Sigmoid colon (tissue), 4 donors: ENCODE measurements around the gene CASKIN2.

Experiments used
- CTCF ChIP-seq, 4 experiments: fragments of 450-650 bp in 3 of 4; fragments of 200-600 bp in 1 of 4; IDR thresholded peaks; one replicate each; pipeline ENCODE4 v1.5.1; 2016 to 2019; ENCODE audit warnings: antibody characterized with exemption in 4 of 4, mild to moderate bottlenecking in 3 of 4, moderate library complexity in 2 of 4
- POLR2A ChIP-seq, 2 donors: fragments of 450-650 bp; IDR thresholded peaks; one replicate each; pipeline ENCODE4 v1.6.1; 2016; ENCODE audit warnings: antibody characterized with exemption in 2 of 2, mild to moderate bottlenecking in 2 of 2, moderate library complexity in 2 of 2
- POLR2AphosphoS5 ChIP-seq, 4 donors: sonication (generic); formaldehyde crosslinking; IDR thresholded peaks; one replicate each; pipeline ENCODE4 v1.6.1; 2017; ENCODE audit warnings: antibody characterized with exemption in 4 of 4

GRCh38 chr17:75539967-75540729 lies 24.8 kb upstream of the CASKIN2 start:
- TF ChIP-seq CTCF (IDR thresholded peaks at IDR 0.05) (no peak), POLR2A (IDR thresholded peaks at IDR 0.05) (no peak), POLR2AphosphoS5 (IDR thresholded peaks at IDR 0.05) (no peak)
